Measurements from ENCODE around the gene PRKCQ.
"Not testable (repeated sequence)": the region's sequence is repeated elsewhere in the genome, so short reads cannot be mapped to it uniquely, and the experiment has no call there.

PRKCQ gene

GRCh38 chr10:6474871-6475270 is 105.2 kb downstream of the PRKCQ start:
- no peak for DNase-seq
- Histone ChIP-seq H3K4me1 (no peaks in the 10 kb centered on the region), H3K9me3 (no peaks in the 10 kb centered on the region), H3K27me3 (no peaks in the 10 kb centered on the region; the same call in 1 of the 2 replicates), H3K36me3 (no peaks in the 10 kb centered on the region), H3K4me3 (ENCODE audit: low read depth, low read length) (no peak overlapping the region)
- TF ChIP-seq CTCF (IDR thresholded peaks at IDR 0.05; ENCODE audit: low read depth, low read length), result no peak

- no peaks in the 10 kb centered on the region for H3K36me3 ChIP-seq
- H3K4me1 ChIP-seq, result no peaks in the 10 kb centered on the region
- no peaks in the 10 kb centered on the region; the same call in 1 of the 2 replicates for H3K27me3 ChIP-seq
- no peak for TF ChIP-seq CTCF (IDR thresholded peaks at IDR 0.05; ENCODE audit: low read depth, low read length)
- no peak overlapping the region for H3K4me3 ChIP-seq (ENCODE audit: low read depth, low read length)
- H3K9me3 ChIP-seq, result no peaks in the 10 kb centered on the region
- no peak for DNase-seq
These were observed 106.1 kb downstream of the PRKCQ start for GRCh38 chr10:6473901-6474370.

GRCh38 chr10:6473430-6473829 is 106.6 kb downstream of the PRKCQ start:
- no peak for TF ChIP-seq CTCF (IDR thresholded peaks at IDR 0.05; ENCODE audit: low read depth, low read length)
- Histone ChIP-seq H3K9me3 (no peaks in the 10 kb centered on the region), H3K4me3 (ENCODE audit: low read depth, low read length) (no peak overlapping the region), H3K4me1 (no peaks in the 10 kb centered on the region), H3K27me3 (no peaks in the 10 kb centered on the region; the same call in 1 of the 2 replicates), H3K36me3 (no peaks in the 10 kb centered on the region)
- no peak for DNase-seq

GRCh38 chr10:6472710-6473005 is 107.4 kb downstream of the PRKCQ start:
- not testable (repeated sequence) for H3K4me1 ChIP-seq; DNase-seq; H3K9me3 ChIP-seq; H3K36me3 ChIP-seq; H3K4me3 ChIP-seq (ENCODE audit: low read depth, low read length); H3K27me3 ChIP-seq

DNA sequence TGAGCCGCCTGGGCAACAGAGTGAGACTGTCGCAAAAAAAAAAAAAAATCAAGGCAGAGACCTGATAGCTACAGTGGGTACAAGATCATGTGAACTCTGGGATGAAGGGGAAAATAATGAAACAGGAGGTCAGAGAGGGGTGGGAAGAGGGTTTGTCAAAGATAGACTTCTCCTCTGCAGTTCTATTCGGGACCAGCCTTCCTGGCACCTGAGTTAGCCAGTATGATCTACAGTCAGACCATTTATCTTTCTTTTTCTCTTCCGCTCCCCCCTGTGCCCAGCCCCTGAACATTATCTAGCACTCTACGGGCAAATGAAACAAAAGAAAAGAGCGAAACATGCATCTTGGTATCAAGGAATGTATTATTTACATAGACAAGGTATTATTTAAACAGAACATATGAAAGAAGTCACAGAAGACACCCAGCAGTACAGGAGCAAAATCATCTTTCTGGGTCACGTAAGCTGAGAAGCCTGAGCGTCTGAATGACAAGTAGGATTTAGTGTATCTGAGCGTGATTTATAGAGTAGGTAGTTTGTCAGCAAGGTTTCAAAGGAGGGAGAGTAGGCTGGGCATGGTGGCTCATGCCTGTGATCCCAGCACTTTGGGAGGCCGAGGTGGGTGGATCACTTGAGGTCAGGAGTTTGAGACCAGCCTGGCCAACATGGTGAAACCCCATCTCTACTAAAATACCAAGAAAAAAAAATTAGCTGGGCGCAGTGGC is 109.0 kb downstream of the PRKCQ start:
- Histone ChIP-seq H3K27me3 (no peaks in the 10 kb centered on the region; the same call in 1 of the 2 replicates), H3K9me3 (no peaks in the 10 kb centered on the region), H3K4me1 (no peaks in the 10 kb centered on the region), H3K36me3 (no peaks in the 10 kb centered on the region), H3K4me3 (ENCODE audit: low read depth, low read length) (no peak overlapping the region)
- DNase-seq, result no peak
- TF ChIP-seq CTCF (IDR thresholded peaks at IDR 0.05; ENCODE audit: low read depth, low read length), result no peak

DNA sequence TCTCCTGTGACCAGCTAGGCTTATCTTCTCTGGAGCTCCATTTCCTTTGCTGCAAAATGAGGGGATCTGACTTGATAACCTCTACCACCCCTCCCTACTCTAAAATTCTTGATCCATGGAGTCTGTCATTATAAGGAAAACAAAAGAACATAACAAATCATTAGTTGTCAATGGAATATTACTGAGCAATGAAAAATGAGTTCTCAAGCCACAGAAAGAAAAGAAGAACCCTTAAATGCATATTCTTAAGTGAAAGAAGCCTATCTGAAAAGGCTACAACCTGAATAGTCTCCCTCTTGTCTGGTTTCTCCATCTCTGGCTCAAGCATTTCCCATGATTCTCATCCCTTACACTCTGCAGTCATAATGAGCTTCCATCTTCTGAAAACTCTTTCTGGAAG is 110.4 kb downstream of the PRKCQ start:
- TF ChIP-seq CTCF (IDR thresholded peaks at IDR 0.05; ENCODE audit: low read depth, low read length), result no peak
- Histone ChIP-seq H3K27me3 (no peaks in the 10 kb centered on the region), H3K9me3 (no peaks in the 10 kb centered on the region), H3K4me3 (ENCODE audit: low read depth, low read length) (no peak overlapping the region), H3K4me1 (no peaks in the 10 kb centered on the region), H3K36me3 (no peaks in the 10 kb centered on the region)
- DNase-seq, result no peak
